ENCODE measurements around the gene BCAS1.

The BCAS1 gene

DNA sequence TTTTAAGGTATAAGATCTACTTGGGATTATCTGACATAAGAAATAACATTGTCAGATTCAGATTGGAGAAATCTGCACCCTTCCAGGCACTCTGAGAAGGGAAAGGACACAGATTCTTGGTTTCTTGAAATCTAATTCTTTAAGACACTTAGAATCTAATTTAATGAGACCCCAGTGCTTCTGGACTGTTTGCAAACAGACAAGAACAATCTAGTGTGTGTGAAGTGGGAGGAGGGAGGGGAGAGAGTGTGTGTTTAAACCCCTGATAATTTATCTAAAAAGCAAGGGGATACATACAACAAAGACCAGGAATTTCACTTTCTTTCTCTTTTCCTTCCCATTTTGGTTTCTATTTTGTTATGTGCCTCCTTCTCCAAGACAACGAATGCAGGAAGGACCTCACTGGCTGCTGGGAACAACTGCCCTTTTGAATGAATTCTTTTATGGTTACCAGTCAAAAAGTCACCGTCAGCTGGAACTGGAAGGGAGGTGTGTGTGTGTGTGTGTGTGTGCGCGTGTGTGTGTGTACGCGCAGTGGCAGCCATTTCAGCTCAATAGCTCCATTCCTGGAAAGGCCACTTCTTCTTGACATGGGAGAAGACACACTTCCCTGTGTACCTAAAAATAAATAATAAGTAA is 129.4 kb downstream of the BCAS1 start:
- peak; percentile 25 for DNase-seq
- no peak for TF ChIP-seq CTCF (IDR thresholded peaks at IDR 0.05)
- no peaks in the 10 kb centered on the region for H3K36me3 Mint-ChIP-seq (ENCODE audit: low read depth)
- H3K4me3 Mint-ChIP-seq = peak overlapping the region; percentile 78
- H3K9me3 Mint-ChIP-seq = no peaks in the 10 kb centered on the region
- peaks cover 41% of the 10 kb centered on the region for H3K4me1 Mint-ChIP-seq
- H3K27me3 Mint-ChIP-seq (ENCODE audit: low read depth, poor library complexity) = peaks cover 16% of the 10 kb centered on the region
- H3K27ac Mint-ChIP-seq = peak overlapping the region; percentile 60

GRCh38 chr20:53940360-53940702 is 130.1 kb downstream of the BCAS1 start:
- DNase-seq = no peak
- H3K4me3 Mint-ChIP-seq = peak overlapping the region; percentile 78
- H3K4me1 Mint-ChIP-seq = peaks cover 46% of the 10 kb centered on the region
- H3K27ac Mint-ChIP-seq = no peak overlapping the region
- no peak for TF ChIP-seq CTCF (IDR thresholded peaks at IDR 0.05)
- H3K9me3 Mint-ChIP-seq = no peaks in the 10 kb centered on the region
- H3K36me3 Mint-ChIP-seq (ENCODE audit: low read depth) = no peaks in the 10 kb centered on the region
- H3K27me3 Mint-ChIP-seq (ENCODE audit: low read depth, poor library complexity) = peaks cover 16% of the 10 kb centered on the region

- Mint-ChIP-seq H3K36me3 (ENCODE audit: low read depth) (no peaks in the 10 kb centered on the region), H3K4me1 (peaks cover 52% of the 10 kb centered on the region), H3K27ac (peak overlapping the region; percentile 18), H3K27me3 (ENCODE audit: low read depth, poor library complexity) (peaks cover 18% of the 10 kb centered on the region), H3K4me3 (peak overlapping the region; percentile 78), H3K9me3 (no peaks in the 10 kb centered on the region)
- peak; percentile 79 for DNase-seq
- peak; percentile 70 for TF ChIP-seq CTCF (IDR thresholded peaks at IDR 0.05)
These were observed 130.6 kb downstream of the BCAS1 start for GRCh38 chr20:53939572-53940359.

DNA sequence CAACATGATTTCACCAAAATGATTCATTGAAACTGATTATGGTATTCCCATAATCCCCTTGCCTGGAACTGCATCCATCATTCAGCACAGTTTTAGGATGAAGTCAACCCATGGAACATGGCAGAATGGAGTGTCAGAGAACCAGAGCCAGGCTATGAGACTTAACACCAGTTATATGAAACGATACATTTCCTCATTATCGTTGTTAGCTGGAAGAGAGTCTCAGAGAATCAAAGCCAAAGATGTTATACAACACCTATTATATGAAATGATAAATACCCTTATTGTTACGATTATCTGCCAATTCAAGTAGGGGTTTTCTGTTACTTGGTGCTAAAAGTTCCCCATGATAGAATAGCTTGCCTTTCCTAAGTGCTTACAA is 131.2 kb downstream of the BCAS1 start:
- H3K36me3 Mint-ChIP-seq (ENCODE audit: low read depth) = no peaks in the 10 kb centered on the region
- no peak overlapping the region for H3K4me3 Mint-ChIP-seq
- H3K27ac Mint-ChIP-seq = no peak overlapping the region
- TF ChIP-seq CTCF (IDR thresholded peaks at IDR 0.05) = no peak
- no peaks in the 10 kb centered on the region for H3K9me3 Mint-ChIP-seq
- H3K4me1 Mint-ChIP-seq = peaks cover 58% of the 10 kb centered on the region
- no peak for DNase-seq
- peaks cover 16% of the 10 kb centered on the region for H3K27me3 Mint-ChIP-seq (ENCODE audit: low read depth, poor library complexity)

DNA sequence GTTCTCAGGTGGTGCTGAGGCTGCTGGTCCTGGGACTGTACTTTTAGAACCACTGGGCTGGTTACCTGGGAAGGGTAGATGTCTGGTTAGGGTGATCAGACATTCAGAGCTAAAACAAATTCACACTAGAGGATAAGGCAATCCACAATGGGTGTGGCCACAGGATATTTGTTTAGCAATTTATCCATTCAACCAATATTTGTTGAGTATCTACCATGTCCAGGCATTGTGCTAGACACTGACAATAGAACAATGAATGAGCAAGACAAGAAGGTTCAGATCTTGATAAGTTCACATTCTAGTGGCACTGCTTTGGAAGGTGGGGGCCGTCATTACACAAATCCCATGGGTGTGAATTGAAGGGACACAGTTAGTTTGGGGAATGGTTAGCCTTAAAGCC is 131.7 kb downstream of the BCAS1 start:
- peaks cover 61% of the 10 kb centered on the region for H3K4me1 Mint-ChIP-seq
- H3K27ac Mint-ChIP-seq = no peak overlapping the region
- H3K27me3 Mint-ChIP-seq (ENCODE audit: low read depth, poor library complexity) = peaks cover 16% of the 10 kb centered on the region
- no peaks in the 10 kb centered on the region for H3K9me3 Mint-ChIP-seq
- DNase-seq = no peak
- no peak for TF ChIP-seq CTCF (IDR thresholded peaks at IDR 0.05)
- no peak overlapping the region for H3K4me3 Mint-ChIP-seq
- no peaks in the 10 kb centered on the region for H3K36me3 Mint-ChIP-seq (ENCODE audit: low read depth)

- DNase-seq = no peak
- H3K4me1 Mint-ChIP-seq = peaks cover 57% of the 10 kb centered on the region
- H3K4me3 Mint-ChIP-seq = no peak overlapping the region
- no peak overlapping the region for H3K27ac Mint-ChIP-seq
- no peaks in the 10 kb centered on the region for H3K9me3 Mint-ChIP-seq
- no peaks in the 10 kb centered on the region for H3K36me3 Mint-ChIP-seq (ENCODE audit: low read depth)
- peaks cover 16% of the 10 kb centered on the region for H3K27me3 Mint-ChIP-seq (ENCODE audit: low read depth, poor library complexity)
- no peak for TF ChIP-seq CTCF (IDR thresholded peaks at IDR 0.05)
These were observed 132.4 kb downstream of the BCAS1 start for GRCh38 chr20:53937929-53938367.
